A549 (cell line): ENCODE data around the gene AQP10. TPM values are rescaled to one million over a fixed set of nuclear protein-coding genes. Genes with fewer than 3 reads are reported as not detected.

Experiments
- ATAC-seq, 2 experiments: fragments of 200-7000 bp in 1 of 2; fragments of >200 bp in 1 of 2; cut with Nextera tagmentation in 1 of 2; cut with Tn5 transposase in 1 of 2; 3 replicates each; pipeline versions ENCODE4 v1.8.0 to v1.9.1; 2018 to 2020; ENCODE audit warnings: mild to moderate bottlenecking in 1 of 2, moderate library complexity in 1 of 2
- CTCF ChIA-PET: fragments of 300-600 bp; sonication (Branson Sonifier 250); formaldehyde crosslinking; extraction: SDS; loops from one replicate; lab custom pipeline; 2021; ENCODE audit warnings: antibody characterized with exemption, inconsistent platforms; lab: Yijun Ruan, JAX
- POLR2A ChIA-PET: fragments of 350-600 bp; formaldehyde crosslinking; extraction: SDS; loops from one replicate; lab custom pipeline; 2021; ENCODE audit warnings: antibody characterized with exemption, inconsistent platforms; lab: Yijun Ruan, JAX
- DNase-seq, 2 experiments: peaks; one replicate each; pipeline versions ENCODE4 v3.0.0 to v3.0.0-alpha.2; 2011 to 2016; ENCODE audit warnings: low read depth in 1 of 2, low spot score in 1 of 2
- FAIRE-seq: peaks from 2 replicates; lab custom pipeline; 2011; peaks lifted over from hg19 to GRCh38; lab: Jason Lieb, UNC
- H3K27ac ChIP-seq, 2 experiments: fragments of >200 bp; sonication (Bioruptor Twin); formaldehyde crosslinking; 3 replicates each; pipeline ENCODE4 v1.5.1; 2016 to 2017
- H3K4me1 ChIP-seq: fragments of >200 bp; sonication (Bioruptor Twin); formaldehyde crosslinking; 3 replicates; pipeline ENCODE4 v1.6.1; 2016
- H3K4me2 ChIP-seq: fragments of >200 bp; sonication (Bioruptor Twin); formaldehyde crosslinking; 3 replicates; pipeline ENCODE4 v1.6.1; 2016
- H3K4me3 ChIP-seq: fragments of >200 bp; sonication (Bioruptor Twin); formaldehyde crosslinking; 3 replicates; pipeline ENCODE4 v1.5.1; 2016
- H3K9me3 ChIP-seq: fragments of >200 bp; sonication (Bioruptor Twin); formaldehyde crosslinking; 3 replicates; pipeline ENCODE4 v1.6.1; 2016
- CBX8 ChIP-seq: fragments of 200-600 bp; sonication (generic); IDR thresholded peaks from 2 replicates; pipeline ENCODE4 v1.6.1; 2016
- CEBPB ChIP-seq, 2 experiments: fragments of >200 bp in 1 of 2; sonication (Bioruptor Twin) in 1 of 2; formaldehyde crosslinking in 1 of 2; IDR thresholded peaks; 2 replicates each; pipeline ENCODE4 v1.6.1; 2012 to 2016
- CTCF ChIP-seq: fragments of >200 bp; sonication (Bioruptor Twin); formaldehyde crosslinking; IDR thresholded peaks from 3 replicates; pipeline ENCODE4 v1.5.1; 2016
- ELK1 ChIP-seq: fragments of 150-350 bp; IDR thresholded peaks from 2 replicates; pipeline ENCODE4 v1.6.1; 2014; ENCODE audit warnings: low read depth, mild to moderate bottlenecking, low read length
- HOXB13 ChIP-seq: fragments of 250-450 bp; sonication (Bioruptor Pico); IDR thresholded peaks from 2 replicates; pipeline ENCODE4 v1.5.0; 2020; ENCODE audit warnings: low read depth, mild to moderate bottlenecking, moderate library complexity
- KDM5A ChIP-seq: fragments of 200-600 bp; sonication (generic); IDR thresholded peaks from 2 replicates; pipeline ENCODE4 v1.6.1; 2016; ENCODE audit warnings: antibody characterized with exemption, mild to moderate bottlenecking
- MAX ChIP-seq: IDR thresholded peaks from 2 replicates; pipeline ENCODE4 v1.6.1; 2012
- MYC ChIP-seq: IDR thresholded peaks from 2 replicates; pipeline ENCODE4 v1.6.1; 2012; ENCODE audit warnings: mild to moderate bottlenecking, inconsistent platforms, low read length, improper control_type of control experiment, borderline replicate concordance
- PHF8 ChIP-seq: fragments of 200-600 bp; sonication (generic); IDR thresholded peaks from 2 replicates; pipeline ENCODE4 v1.6.1; 2016; ENCODE audit warnings: low read depth, mild to moderate bottlenecking, antibody characterized with exemption, moderate library complexity, borderline replicate concordance
- RAD21 ChIP-seq, 2 experiments: fragments of >200 bp in 1 of 2; sonication (Bioruptor Twin) in 1 of 2; formaldehyde crosslinking in 1 of 2; IDR thresholded peaks in 1 of 2; conservative IDR thresholded peaks in 1 of 2; 2 replicates in 1 of 2; 3 replicates in 1 of 2; pipeline ENCODE4 v1.6.1; 2012 to 2018; ENCODE audit warnings: inconsistent platforms in 1 of 2
- REST ChIP-seq: fragments of 200-600 bp; sonication (generic); IDR thresholded peaks from 2 replicates; pipeline ENCODE4 v1.6.1; 2016; ENCODE audit warnings: antibody characterized with exemption, mild to moderate bottlenecking, moderate library complexity
- SMC3 ChIP-seq: fragments of >200 bp; sonication (Bioruptor Twin); formaldehyde crosslinking; IDR thresholded peaks from 3 replicates; pipeline ENCODE4 v1.6.1; 2018; ENCODE audit warnings: inconsistent platforms
- USF2 ChIP-seq: fragments of 450-650 bp; IDR thresholded peaks from 2 replicates; pipeline ENCODE4 v1.6.1; 2014; ENCODE audit warnings: antibody characterized with exemption
- WGBS: methylation state at CpG from one replicate; pipeline ENCODE4 v1.1.6; 2017; ENCODE audit errors: missing lambda C conversion rate; 5-methylcytosine and 5-hydroxymethylcytosine counted together
- polyA plus RNA-seq, 4 experiments: library from polyadenylated mRNA; depleted of rRNA in 3 of 4; stranded (reverse); fragments of >200 nt; fragmentation: RNase III in 1 of 4; extraction: RNeasy Plus Mini Kit Qiagen cat#74134 plus additional on column Dnase treatment in 1 of 4; gene quantifications; 2 replicates in 3 of 4; 3 replicates in 1 of 4; pipeline ENCODE4 v1.2.3, GENCODE V29; 2011 to 2017

The AQP10 gene
- polyA plus RNA-seq, 2 of the 4 experiments (the other 2 are of a cell fraction): not detected

GRCh38 chr1:154325583-154326545 lies 5.0 kb downstream of the AQP10 start:
- ATAC-seq (peak; percentile 66 to 84), FAIRE-seq (no peak), DNase-seq (peak; percentile 88 to 97)
- ChIA-PET POLR2A (interaction anchor here (2.5 kb wide), 1 partner anchor 10 kb away, joined by 11 read pairs; no protein-coding TSS in a partner anchor), CTCF (interaction anchor here (0.6 to 13.9 kb wide), 40 partner anchors 9 to 670 kb away, joined by 3 to 268 read pairs (median 3); no protein-coding TSS in a partner anchor)
- peak overlapping the region; percentile 91 for H3K4me2 ChIP-seq
- no peaks in the 10 kb centered on the region for H3K9me3 ChIP-seq
- peak overlapping the region; percentile 91 to 95 for H3K27ac ChIP-seq
- peaks cover 12% of the 10 kb centered on the region for H3K4me1 ChIP-seq
- peak overlapping the region; percentile 94 for H3K4me3 ChIP-seq
- 4% methylated on average over 18 of the region's 63 CpGs for WGBS
- TF ChIP-seq CTCF: peak; percentile 57
- no peak for TF ChIP-seq CEBPB (IDR thresholded peaks at IDR 0.05)
- TF ChIP-seq KDM5A: no peak
- peak; percentile 61; the same call in 1 of the 2 replicates for TF ChIP-seq MYC
- TF ChIP-seq SMC3: peak; percentile 42
- TF ChIP-seq PHF8: peak; percentile 30; the same call in 1 of the 2 replicates
- TF ChIP-seq ELK1: no peak
- no peak for TF ChIP-seq USF2
- no peak for TF ChIP-seq CBX8
- no peak for TF ChIP-seq REST
- peak; percentile 48 to 52; a peak in 4 of 5 replicates for TF ChIP-seq RAD21 (conservative IDR thresholded peaks at IDR 0.05 in 1 of 2, IDR thresholded peaks at IDR 0.05 in 1 of 2)
- TF ChIP-seq MAX: peak; percentile 34; the same call in 1 of the 2 replicates
- TF ChIP-seq HOXB13: no peak
